ENCODE results near the gene PLGRKT.

- no peak for TF ChIP-seq CTCF (conservative IDR thresholded peaks at IDR 0.05)
- no peak for TF ChIP-seq EZH2 (IDR thresholded peaks at IDR 0.05; ENCODE audit: low read depth)
Observed at GRCh38 chr9:5481322-5482040, 43.8 kb upstream of the PLGRKT start.

Measured in PC-9 (cell line).